ENCODE results near the gene PTMS. TPM values are rescaled to one million over a fixed set of nuclear protein-coding genes. Genes with fewer than 3 reads are reported as not detected.
A peak's percentile ranks its signal among the peaks of the same experiment; 100 is the strongest.

The PTMS gene
- total and polyA plus RNA-seq, 4 donors, result 65.6 to 801 (median 249) TPM

DNA sequence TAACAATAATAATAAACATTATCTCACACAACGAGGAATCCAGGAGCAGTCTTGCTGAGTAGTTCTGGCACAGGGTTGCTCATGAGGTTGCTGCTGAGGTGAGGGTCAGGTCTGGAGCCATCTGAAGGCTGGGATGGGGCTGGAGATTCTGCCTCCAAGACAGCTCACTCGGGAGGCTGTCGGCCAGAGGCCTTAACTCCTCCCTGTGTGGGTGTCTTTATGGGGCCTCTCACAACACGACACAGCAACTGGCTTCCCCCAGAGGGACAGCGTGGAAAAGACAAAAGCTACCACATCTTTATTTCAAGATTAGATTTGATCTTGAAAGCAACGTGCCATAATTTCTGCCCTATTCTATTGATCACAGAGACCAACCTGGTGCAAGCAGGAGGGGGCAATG lies 16.0 kb downstream of the PTMS start:
- no peaks in the 10 kb centered on the region for H3K36me3 ChIP-seq (ENCODE audit: control insufficient read depth in 4 of 4, insufficient read depth in 4 of 4, low read length in 4 of 4)
- H3K9ac ChIP-seq (ENCODE audit: insufficient read depth in 1 of 2, low read length in 2 of 2), result no peak overlapping the region
- TF ChIP-seq, protein P1, sequence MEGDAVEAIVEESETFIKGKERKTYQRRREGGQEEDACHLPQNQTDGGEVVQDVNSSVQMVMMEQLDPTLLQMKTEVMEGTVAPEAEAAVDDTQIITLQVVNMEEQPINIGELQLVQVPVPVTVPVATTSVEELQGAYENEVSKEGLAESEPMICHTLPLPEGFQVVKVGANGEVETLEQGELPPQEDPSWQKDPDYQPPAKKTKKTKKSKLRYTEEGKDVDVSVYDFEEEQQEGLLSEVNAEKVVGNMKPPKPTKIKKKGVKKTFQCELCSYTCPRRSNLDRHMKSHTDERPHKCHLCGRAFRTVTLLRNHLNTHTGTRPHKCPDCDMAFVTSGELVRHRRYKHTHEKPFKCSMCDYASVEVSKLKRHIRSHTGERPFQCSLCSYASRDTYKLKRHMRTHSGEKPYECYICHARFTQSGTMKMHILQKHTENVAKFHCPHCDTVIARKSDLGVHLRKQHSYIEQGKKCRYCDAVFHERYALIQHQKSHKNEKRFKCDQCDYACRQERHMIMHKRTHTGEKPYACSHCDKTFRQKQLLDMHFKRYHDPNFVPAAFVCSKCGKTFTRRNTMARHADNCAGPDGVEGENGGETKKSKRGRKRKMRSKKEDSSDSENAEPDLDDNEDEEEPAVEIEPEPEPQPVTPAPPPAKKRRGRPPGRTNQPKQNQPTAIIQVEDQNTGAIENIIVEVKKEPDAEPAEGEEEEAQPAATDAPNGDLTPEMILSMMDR (IDR thresholded peaks at IDR 0.05; ENCODE audit: control extremely low read depth, extremely low read depth), result no peak
- 88 to 93% methylated on average over 6 of the region's 6 CpGs for WGBS, 2 donors
- H3K4me1 ChIP-seq (ENCODE audit: control insufficient read depth in 5 of 5, insufficient read depth in 5 of 5, low read length in 5 of 5), result peaks cover 0 to 20% (median 2%) of the 10 kb centered on the region in 5 donors
- no peak overlapping the region for H3K27ac ChIP-seq (ENCODE audit: low read depth in 1 of 2, low read length in 1 of 2)
- H3K27me3 ChIP-seq (ENCODE audit: control insufficient read depth in 3 of 3, insufficient read depth in 3 of 3, low read length in 2 of 3), result no peaks in the 10 kb centered on the region
- no peak for DNase-seq
- no peak overlapping the region for H3K4me3 ChIP-seq
- H3K9me3 ChIP-seq (ENCODE audit: control insufficient read depth in 4 of 4, insufficient read depth in 3 of 4, low read length in 3 of 4), result no peaks in the 10 kb centered on the region
- no peak for ATAC-seq (ENCODE audit: insufficient read depth, low FRiP score)

DNA sequence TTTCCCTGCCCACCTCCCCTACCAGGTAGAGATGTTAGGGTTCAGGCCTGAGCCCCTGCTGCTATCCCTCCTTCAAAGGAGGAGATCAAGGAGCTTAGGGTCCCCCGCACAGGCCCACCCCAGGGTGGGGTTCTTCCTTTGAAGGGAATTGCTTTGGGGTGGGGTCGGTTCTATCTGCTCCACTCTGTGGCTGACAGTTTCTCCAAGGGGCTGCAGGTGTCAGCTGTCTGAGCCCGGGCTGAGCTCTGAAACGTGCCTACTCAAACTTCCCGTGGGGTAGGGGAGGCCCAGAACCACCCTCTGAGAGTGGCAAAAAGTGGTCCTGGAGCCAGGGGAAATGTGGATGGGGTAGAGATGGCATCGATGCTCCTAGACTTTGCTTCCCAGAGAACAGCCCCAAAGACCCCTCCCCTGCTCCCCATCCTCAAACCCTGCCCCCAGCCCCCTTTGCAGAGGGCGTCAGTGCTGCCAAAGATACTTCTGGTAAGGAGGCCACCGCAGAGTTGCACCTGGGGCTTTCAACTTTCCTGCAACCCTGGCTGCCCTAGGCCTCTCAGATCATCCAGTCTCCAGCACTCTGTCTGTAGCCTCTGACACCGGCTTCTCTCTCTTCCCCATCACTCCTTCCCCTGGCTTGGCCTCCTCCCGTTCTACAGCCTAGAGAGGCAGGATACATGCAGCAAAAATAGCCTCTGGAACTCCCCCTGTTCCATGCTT lies 16.8 kb downstream of the PTMS start:
- Histone ChIP-seq H3K27ac (ENCODE audit: low read depth in 1 of 2, low read length in 1 of 2) (no peak overlapping the region), H3K9ac (ENCODE audit: insufficient read depth in 1 of 2, low read length in 2 of 2) (peak overlapping the region in 1 of 2 donors; percentile 11), H3K9me3 (ENCODE audit: control insufficient read depth in 4 of 4, insufficient read depth in 3 of 4, low read length in 3 of 4) (no peaks in the 10 kb centered on the region), H3K4me1 (ENCODE audit: control insufficient read depth in 5 of 5, insufficient read depth in 5 of 5, low read length in 5 of 5) (peaks cover 0 to 21% (median 4%) of the 10 kb centered on the region in 5 donors), H3K27me3 (ENCODE audit: control insufficient read depth in 3 of 3, insufficient read depth in 3 of 3, low read length in 2 of 3) (no peaks in the 10 kb centered on the region), H3K4me3 (no peak overlapping the region), H3K36me3 (ENCODE audit: control insufficient read depth in 4 of 4, insufficient read depth in 4 of 4, low read length in 4 of 4) (no peaks in the 10 kb centered on the region)
- TF ChIP-seq, protein P1 (IDR thresholded peaks at IDR 0.05; ENCODE audit: control extremely low read depth, extremely low read depth), result no peak
- 72 to 82% methylated on average over 10 of the region's 10 CpGs for WGBS, 2 donors
- DNase-seq (no peak), ATAC-seq (ENCODE audit: insufficient read depth, low FRiP score) (no peak)

DNA sequence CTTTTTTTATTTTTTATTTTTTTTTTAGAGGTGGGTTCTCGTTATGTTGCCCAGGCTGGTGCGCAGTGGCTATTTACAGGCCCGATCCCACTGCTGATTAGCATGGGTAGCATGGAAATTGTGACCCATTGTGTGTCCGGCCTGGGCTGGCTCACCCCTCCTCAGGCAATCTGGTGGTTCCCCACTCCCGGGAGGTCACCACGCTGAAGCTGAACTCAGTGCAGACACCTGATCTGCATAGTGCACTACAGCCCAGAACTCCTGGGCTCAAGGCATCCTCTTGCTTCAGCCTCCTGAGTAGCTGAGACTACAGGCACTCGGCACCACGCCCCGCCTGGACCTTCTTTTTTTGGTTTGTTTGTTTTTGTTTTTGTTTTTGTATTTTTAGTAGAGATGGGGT lies 17.7 kb downstream of the PTMS start:
- no peak for ATAC-seq (ENCODE audit: insufficient read depth, low FRiP score)
- 89% methylated on average over 9 of the region's 9 CpGs for WGBS, 2 donors

More for the DNA sequence above, 17.7 kb downstream of the PTMS start:
- no peaks in the 10 kb centered on the region for H3K36me3 ChIP-seq (ENCODE audit: control insufficient read depth in 4 of 4, insufficient read depth in 4 of 4, low read length in 4 of 4)
- TF ChIP-seq, protein P1 (IDR thresholded peaks at IDR 0.05; ENCODE audit: control extremely low read depth, extremely low read depth), result no peak
- no peak for DNase-seq
- no peak overlapping the region for H3K27ac ChIP-seq (ENCODE audit: low read depth in 1 of 2, low read length in 1 of 2)
- no peak overlapping the region for H3K4me3 ChIP-seq
- no peak overlapping the region for H3K9ac ChIP-seq (ENCODE audit: insufficient read depth in 1 of 2, low read length in 2 of 2)
- no peaks in the 10 kb centered on the region for H3K27me3 ChIP-seq (ENCODE audit: control insufficient read depth in 3 of 3, insufficient read depth in 3 of 3, low read length in 2 of 3)
- peaks cover 0 to 16% (median 7%) of the 10 kb centered on the region in 5 donors for H3K4me1 ChIP-seq (ENCODE audit: control insufficient read depth in 5 of 5, insufficient read depth in 5 of 5, low read length in 5 of 5)
- H3K9me3 ChIP-seq (ENCODE audit: control insufficient read depth in 4 of 4, insufficient read depth in 3 of 4, low read length in 3 of 4), result no peaks in the 10 kb centered on the region

Data from lung (tissue), 12 donors.